ENCODE data around the gene MTA1.

MTA1 gene

GRCh38 chr14:105410642-105411016 lies 9.0 kb upstream of the MTA1 start:
- Histone ChIP-seq H3K27me3 (replicated peaks) (no peaks in the 10 kb centered on the region), H3K36me3 (replicated peaks) (no peaks in the 10 kb centered on the region), H3K27ac (no peak overlapping the region), H3K4me3 (ENCODE audit: low read depth, low read length) (peak overlapping the region; percentile 35)
- in situ Hi-C loops (cut with HindIII; ENCODE audit: low pct_ligation_motif_present, low sequenced_read_pairs), result no loop called here
- no peak for DNase-seq
- TF ChIP-seq CTCF (IDR thresholded peaks at IDR 0.05; ENCODE audit: low read depth, low read length, missing control alignments), result no peak

- no peak overlapping the region for H3K27ac ChIP-seq
- H3K36me3 ChIP-seq (replicated peaks), result no peaks in the 10 kb centered on the region
- DNase-seq, result no peak
- no peak for TF ChIP-seq CTCF (IDR thresholded peaks at IDR 0.05; ENCODE audit: low read depth, low read length, missing control alignments)
- peak overlapping the region; percentile 35 for H3K4me3 ChIP-seq (ENCODE audit: low read depth, low read length)
- in situ Hi-C loops (cut with HindIII; ENCODE audit: low pct_ligation_motif_present, low sequenced_read_pairs), result no loop called here
- no peaks in the 10 kb centered on the region for H3K27me3 ChIP-seq (replicated peaks)
Measured at GRCh38 chr14:105411017-105411941, 8.3 kb upstream of the MTA1 start.

- no peak overlapping the region for H3K4me3 ChIP-seq (ENCODE audit: low read depth, low read length)
- H3K36me3 ChIP-seq (replicated peaks), result no peaks in the 10 kb centered on the region
- H3K27me3 ChIP-seq (replicated peaks), result no peaks in the 10 kb centered on the region
- in situ Hi-C loops (cut with HindIII; ENCODE audit: low pct_ligation_motif_present, low sequenced_read_pairs), result no loop called here
- TF ChIP-seq CTCF (IDR thresholded peaks at IDR 0.05; ENCODE audit: low read depth, low read length, missing control alignments), result no peak
- no peak overlapping the region for H3K27ac ChIP-seq
- DNase-seq, result no peak
Measured at GRCh38 chr14:105411985-105412770, 7.4 kb upstream of the MTA1 start.

- H3K36me3 ChIP-seq (replicated peaks), result no peaks in the 10 kb centered on the region
- TF ChIP-seq CTCF (IDR thresholded peaks at IDR 0.05; ENCODE audit: low read depth, low read length, missing control alignments), result no peak
- H3K4me3 ChIP-seq (ENCODE audit: low read depth, low read length), result no peak overlapping the region
Measured at GRCh38 chr14:105412771-105413543, 6.7 kb upstream of the MTA1 start.

GRCh38 chr14:105413544-105413886 lies 6.1 kb upstream of the MTA1 start:
- TF ChIP-seq CTCF (IDR thresholded peaks at IDR 0.05; ENCODE audit: low read depth, low read length, missing control alignments), result no peak
- H3K4me3 ChIP-seq (ENCODE audit: low read depth, low read length), result no peak overlapping the region
- DNase-seq, result no peak
- H3K36me3 ChIP-seq (replicated peaks), result no peaks in the 10 kb centered on the region
- no peaks in the 10 kb centered on the region for H3K27me3 ChIP-seq (replicated peaks)
- in situ Hi-C loops (cut with HindIII; ENCODE audit: low pct_ligation_motif_present, low sequenced_read_pairs), result no loop called here
- no peak overlapping the region for H3K27ac ChIP-seq

More at GRCh38 chr14:105412771-105413543, 6.7 kb upstream of the MTA1 start:
- DNase-seq, result no peak
- Histone ChIP-seq H3K27ac (no peak overlapping the region), H3K27me3 (replicated peaks) (no peaks in the 10 kb centered on the region)
- in situ Hi-C loops (cut with HindIII; ENCODE audit: low pct_ligation_motif_present, low sequenced_read_pairs), result no loop called here

Data from brain microvascular endothelial cell (primary cell).